ENCODE measurements around the gene APBA2.

DNA sequence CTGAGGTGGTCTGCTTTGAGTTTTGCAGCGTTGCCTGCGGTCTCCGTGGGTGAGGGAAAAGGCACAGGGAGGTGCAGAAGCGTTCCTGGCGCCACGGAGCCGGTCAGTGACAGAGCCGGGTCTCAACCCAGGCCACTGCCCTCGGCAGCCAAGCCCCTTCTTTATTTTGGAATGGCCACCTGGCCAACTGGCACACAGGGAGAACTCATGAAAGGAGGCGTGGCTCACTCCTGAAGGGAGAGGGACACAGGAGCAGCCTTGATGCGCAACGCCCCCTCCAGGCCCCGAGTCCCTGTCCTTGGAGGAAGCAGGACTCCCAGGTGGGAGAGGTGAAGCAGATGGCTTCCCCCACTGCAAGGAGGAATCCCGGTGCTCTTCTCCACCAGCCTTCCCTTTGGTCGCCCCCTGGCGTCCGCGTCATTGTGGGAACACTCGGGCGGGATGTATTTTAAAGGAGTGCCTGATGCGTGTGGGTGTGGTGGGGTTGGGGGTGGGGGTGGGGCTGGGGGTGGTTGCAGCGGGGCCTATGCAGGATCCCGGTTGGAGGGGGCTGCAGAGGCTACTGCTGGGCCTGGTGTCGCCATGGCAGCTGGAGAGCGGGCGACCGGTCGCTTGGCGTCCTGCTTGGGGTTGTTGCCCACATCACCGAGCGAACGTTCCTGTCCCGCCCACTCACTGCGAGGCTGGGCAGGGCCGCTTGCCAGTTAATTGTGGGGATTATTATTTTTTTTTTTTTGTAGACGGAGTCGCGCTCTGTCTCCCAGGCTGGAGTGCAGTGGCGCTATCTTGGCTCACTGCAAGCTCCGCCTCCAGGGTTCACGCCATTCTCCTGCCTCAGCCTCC, 32.6 kb downstream of the APBA2 start:
- no peak for TF ChIP-seq CTCF (IDR thresholded peaks at IDR 0.05)
- TF ChIP-seq POLR2A (IDR thresholded peaks at IDR 0.05) = no peak
- TF ChIP-seq POLR2AphosphoS5 (IDR thresholded peaks at IDR 0.05) = no peak
- no peak for TF ChIP-seq EP300 (IDR thresholded peaks at IDR 0.05)

All from stomach (tissue), 4 donors.